GM23338 (cell line): Measurements from ENCODE around the gene LMO7. TPM values are rescaled to one million over a fixed set of nuclear protein-coding genes. Genes with fewer than 3 reads are reported as not detected.
"Not testable (repeated sequence)": the region's sequence is repeated elsewhere in the genome, so short reads cannot be mapped to it uniquely, and the experiment has no call there.

Source experiments
- ATAC-seq: fragments of 200-7000 bp; cut with Tn5 transposase; 3 replicates; pipeline ENCODE4 v1.9.1; 2020
- DNase-seq: peaks from one replicate; pipeline ENCODE4 v3.0.0-alpha.2; 2015; ENCODE audit warnings: low spot score
- H2AFZ ChIP-seq: fragments of 200-600 bp; sonication (generic); 2 replicates; pipeline ENCODE4 v1.8.0; 2016; ENCODE audit warnings: antibody characterized with exemption, mild to moderate bottlenecking, moderate library complexity
- H3F3A ChIP-seq: fragments of 200-600 bp; sonication (generic); replicated peaks from 2 replicates; pipeline ENCODE4 v1.8.0; 2017; ENCODE audit warnings: antibody characterized with exemption, mixed run types, low read depth
- H3K27ac ChIP-seq: fragments of 200-600 bp; sonication (generic); 2 replicates; pipeline ENCODE4 v1.6.1; 2016; ENCODE audit warnings: low read depth
- H3K27me3 ChIP-seq: fragments of 200-600 bp; sonication (generic); 2 replicates; pipeline ENCODE4 v1.8.0; 2016; ENCODE audit warnings: mild to moderate bottlenecking, mixed run types, moderate library complexity; ENCODE audit not compliant: insufficient read depth
- H3K36me3 ChIP-seq: fragments of 200-600 bp; sonication (generic); 2 replicates; pipeline ENCODE4 v1.8.0; 2016; ENCODE audit warnings: mild to moderate bottlenecking; ENCODE audit not compliant: insufficient read depth
- H3K4me1 ChIP-seq: fragments of 200-600 bp; sonication (generic); 2 replicates; pipeline ENCODE4 v1.8.0; 2016; ENCODE audit warnings: mild to moderate bottlenecking, moderate library complexity; ENCODE audit not compliant: insufficient read depth
- H3K4me2 ChIP-seq: fragments of 200-600 bp; sonication (generic); 2 replicates; pipeline ENCODE4 v1.7.1; 2017; ENCODE audit warnings: mixed run types
- H3K4me3 ChIP-seq: fragments of 200-600 bp; sonication (generic); 2 replicates; pipeline ENCODE4 v1.6.1; 2016; ENCODE audit warnings: mixed run types
- H3K79me2 ChIP-seq: fragments of 200-600 bp; sonication (generic); replicated peaks from 2 replicates; pipeline ENCODE4 v1.8.0; 2017; ENCODE audit warnings: mild to moderate bottlenecking; ENCODE audit not compliant: insufficient read depth
- H3K9me2 ChIP-seq: fragments of 200-600 bp; sonication (generic); 2 replicates; pipeline ENCODE4 v1.8.0; 2017; ENCODE audit not compliant: insufficient read depth
- H4K20me1 ChIP-seq: fragments of 200-600 bp; sonication (generic); replicated peaks from 2 replicates; pipeline ENCODE4 v1.8.0; 2017; ENCODE audit warnings: mild to moderate bottlenecking; ENCODE audit not compliant: insufficient read depth
- H3K27ac Mint-ChIP-seq: 2 replicates; pipeline ENCODE4 v1.8.0; 2020; ENCODE audit warnings: inconsistent platforms, mild to moderate bottlenecking, moderate library complexity, mixed read lengths
- H3K27me3 Mint-ChIP-seq: 3 replicates; pipeline ENCODE4 v1.8.0; 2022; ENCODE audit warnings: low read depth, mild to moderate bottlenecking, moderate library complexity, mixed read lengths, inconsistent platforms; ENCODE audit not compliant: insufficient read depth, poor library complexity
- H3K36me3 Mint-ChIP-seq: 3 replicates; pipeline ENCODE4 v1.8.0; 2021; ENCODE audit warnings: low read depth, mild to moderate bottlenecking, inconsistent platforms, moderate library complexity, mixed read lengths
- H3K4me1 Mint-ChIP-seq: 3 replicates; pipeline ENCODE4 v1.8.0; 2020; ENCODE audit warnings: mild to moderate bottlenecking, inconsistent platforms, mixed read lengths
- H3K4me3 Mint-ChIP-seq: 3 replicates; pipeline ENCODE4 v1.8.0; 2021; ENCODE audit warnings: moderate library complexity, mild to moderate bottlenecking, inconsistent platforms, mixed read lengths
- H3K9me3 Mint-ChIP-seq: 3 replicates; pipeline ENCODE4 v1.8.0; 2020; ENCODE audit warnings: moderate library complexity, mild to moderate bottlenecking, inconsistent platforms, mixed read lengths
- CREB1 ChIP-seq: fragments of 250-450 bp; sonication (Bioruptor Pico); IDR thresholded peaks from 2 replicates; pipeline ENCODE4 v1.5.0; 2020; ENCODE audit warnings: low read depth, mild to moderate bottlenecking, moderate library complexity
- EZH2 ChIP-seq: fragments of 200-600 bp; sonication (generic); IDR thresholded peaks from one replicate; pipeline ENCODE4 v1.8.0; 2017; ENCODE audit warnings: antibody characterized with exemption, mild to moderate bottlenecking, low read depth; ENCODE audit not compliant: unreplicated experiment
- EZH2phosphoT487 ChIP-seq: fragments of 200-600 bp; sonication (generic); IDR thresholded peaks from one replicate; pipeline ENCODE4 v1.8.1; 2018; ENCODE audit warnings: antibody characterized with exemption; ENCODE audit not compliant: unreplicated experiment
- JUNB ChIP-seq: IDR thresholded peaks from one replicate; pipeline ENCODE4 v1.6.1; 2016; ENCODE audit warnings: antibody characterized with exemption; ENCODE audit not compliant: unreplicated experiment
- NANOG ChIP-seq: IDR thresholded peaks from 2 replicates; pipeline ENCODE4 v1.6.1; 2016; ENCODE audit warnings: antibody characterized with exemption, borderline replicate concordance
- POLR2AphosphoS5 ChIP-seq: IDR thresholded peaks from 2 replicates; pipeline ENCODE4 v1.6.1; 2016; ENCODE audit warnings: antibody characterized with exemption, low read depth
- STAT1 ChIP-seq: IDR thresholded peaks from one replicate; pipeline ENCODE4 v1.6.1; 2016; ENCODE audit warnings: antibody characterized with exemption; ENCODE audit not compliant: unreplicated experiment
- ZNF114 ChIP-seq: fragments of 250-450 bp; sonication (Bioruptor Pico); IDR thresholded peaks from 2 replicates; pipeline ENCODE4 v1.5.0; 2020; ENCODE audit warnings: mild to moderate bottlenecking, moderate library complexity
- ZNF331 ChIP-seq: fragments of 250-450 bp; sonication (Bioruptor Pico); IDR thresholded peaks from 2 replicates; pipeline ENCODE4 v1.5.0; 2020; ENCODE audit warnings: low read depth, mild to moderate bottlenecking, moderate library complexity
- polyA plus RNA-seq: library from polyadenylated mRNA; unstranded; fragments of >200 nt; fragmentation: Nextera tagmentation; extraction: Ambion mirVana; gene quantifications from 2 replicates; pipeline ENCODE4 v1.2.1, GENCODE V29; 2016
- total RNA-seq: library from RNA; depleted of rRNA; stranded (reverse); fragments of >200 nt; shearing (Covaris generic); gene quantifications from 2 replicates; pipeline ENCODE4 v1.2.3, GENCODE V29; 2014
- TF ChIP-seq, protein P1 (sequence below): IDR thresholded peaks from one replicate; pipeline ENCODE4 v1.6.1; 2018; ENCODE audit warnings: antibody characterized with exemption; ENCODE audit not compliant: unreplicated experiment
- TF ChIP-seq, protein P2 (sequence below): IDR thresholded peaks from 2 replicates; pipeline ENCODE4 v1.6.1; 2016; ENCODE audit warnings: antibody characterized with exemption

LMO7 gene
- total and polyA plus RNA-seq, 2 experiments from 2014 or later: 22.3 to 26.9 TPM

DNA sequence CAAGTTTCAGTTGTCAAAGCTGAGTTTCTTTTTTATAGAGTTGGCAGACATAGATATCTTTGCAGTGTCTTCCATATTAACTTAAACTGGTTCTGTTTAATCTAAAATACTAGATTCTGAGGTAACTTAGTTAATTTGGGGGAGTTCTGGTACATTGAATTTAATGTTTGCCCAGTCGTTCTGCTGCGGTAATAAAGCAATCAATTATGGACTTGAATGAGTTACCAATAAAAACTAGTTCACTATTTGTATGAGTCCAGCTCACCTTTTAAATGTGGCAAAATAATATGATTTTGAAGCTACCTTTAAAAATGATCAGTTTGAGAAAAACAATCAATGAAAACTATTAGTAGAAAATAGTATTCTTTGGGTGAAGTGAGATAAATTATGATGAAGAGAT, 90.2 kb downstream of the LMO7 start:
- H2AFZ ChIP-seq: no peak overlapping the region
- no peak overlapping the region for H3K4me2 ChIP-seq
- no peaks in the 10 kb centered on the region for H3K4me1 ChIP-seq
- Mint-ChIP-seq H3K27ac (no peak overlapping the region), H3K36me3 (peaks cover 7% of the 10 kb centered on the region; the same call in 2 of the 3 replicates), H3K9me3 (peaks cover 4% of the 10 kb centered on the region), H3K4me1 (no peaks in the 10 kb centered on the region), H3K4me3 (no peak overlapping the region), H3K27me3 (no peaks in the 10 kb centered on the region)
- no peaks in the 10 kb centered on the region for H3K36me3 ChIP-seq
- H3K79me2 ChIP-seq: no peaks in the 10 kb centered on the region
- ATAC-seq (no peak), DNase-seq (no peak)
- TF ChIP-seq STAT1: no peak
- TF ChIP-seq POLR2AphosphoS5: no peak
- TF ChIP-seq, protein P1, sequence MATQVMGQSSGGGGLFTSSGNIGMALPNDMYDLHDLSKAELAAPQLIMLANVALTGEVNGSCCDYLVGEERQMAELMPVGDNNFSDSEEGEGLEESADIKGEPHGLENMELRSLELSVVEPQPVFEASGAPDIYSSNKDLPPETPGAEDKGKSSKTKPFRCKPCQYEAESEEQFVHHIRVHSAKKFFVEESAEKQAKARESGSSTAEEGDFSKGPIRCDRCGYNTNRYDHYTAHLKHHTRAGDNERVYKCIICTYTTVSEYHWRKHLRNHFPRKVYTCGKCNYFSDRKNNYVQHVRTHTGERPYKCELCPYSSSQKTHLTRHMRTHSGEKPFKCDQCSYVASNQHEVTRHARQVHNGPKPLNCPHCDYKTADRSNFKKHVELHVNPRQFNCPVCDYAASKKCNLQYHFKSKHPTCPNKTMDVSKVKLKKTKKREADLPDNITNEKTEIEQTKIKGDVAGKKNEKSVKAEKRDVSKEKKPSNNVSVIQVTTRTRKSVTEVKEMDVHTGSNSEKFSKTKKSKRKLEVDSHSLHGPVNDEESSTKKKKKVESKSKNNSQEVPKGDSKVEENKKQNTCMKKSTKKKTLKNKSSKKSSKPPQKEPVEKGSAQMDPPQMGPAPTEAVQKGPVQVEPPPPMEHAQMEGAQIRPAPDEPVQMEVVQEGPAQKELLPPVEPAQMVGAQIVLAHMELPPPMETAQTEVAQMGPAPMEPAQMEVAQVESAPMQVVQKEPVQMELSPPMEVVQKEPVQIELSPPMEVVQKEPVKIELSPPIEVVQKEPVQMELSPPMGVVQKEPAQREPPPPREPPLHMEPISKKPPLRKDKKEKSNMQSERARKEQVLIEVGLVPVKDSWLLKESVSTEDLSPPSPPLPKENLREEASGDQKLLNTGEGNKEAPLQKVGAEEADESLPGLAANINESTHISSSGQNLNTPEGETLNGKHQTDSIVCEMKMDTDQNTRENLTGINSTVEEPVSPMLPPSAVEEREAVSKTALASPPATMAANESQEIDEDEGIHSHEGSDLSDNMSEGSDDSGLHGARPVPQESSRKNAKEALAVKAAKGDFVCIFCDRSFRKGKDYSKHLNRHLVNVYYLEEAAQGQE: no peak
- no peak for TF ChIP-seq ZNF114 (CRISPR knock-in tag)
- TF ChIP-seq EZH2: no peak
- no peak for TF ChIP-seq ZNF331 (CRISPR knock-in tag)
- TF ChIP-seq NANOG: no peak
- no peaks in the 10 kb centered on the region for H4K20me1 ChIP-seq
- H3K27ac ChIP-seq: no peak overlapping the region
- no peaks in the 10 kb centered on the region for H3K9me2 ChIP-seq
- no peaks in the 10 kb centered on the region for H3K27me3 ChIP-seq
- H3K4me3 ChIP-seq: no peak overlapping the region
- H3F3A ChIP-seq: no peaks in the 10 kb centered on the region

DNA sequence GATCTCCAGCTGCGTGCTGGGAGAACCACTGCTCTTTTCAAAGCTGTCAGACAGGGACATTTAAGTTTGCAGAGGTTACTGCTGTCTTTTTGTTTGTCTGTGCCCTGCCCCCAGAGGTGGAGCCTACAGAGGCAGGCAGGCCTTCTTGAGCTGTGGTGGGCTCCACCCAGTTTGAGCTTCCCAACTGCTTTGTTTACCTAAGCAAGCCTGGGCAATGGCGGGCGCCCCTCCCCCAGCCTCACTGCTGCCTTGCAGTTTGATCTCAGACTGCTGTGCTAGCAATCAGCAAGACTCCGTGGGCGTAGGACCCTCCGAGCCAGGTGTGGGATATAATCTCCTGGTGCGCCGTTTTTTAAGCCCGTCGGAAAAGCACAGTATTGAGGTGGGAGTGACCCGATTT, 97.0 kb downstream of the LMO7 start:
- Mint-ChIP-seq H3K9me3 (peaks cover 42% of the 10 kb centered on the region), H3K36me3 (peaks cover 42% of the 10 kb centered on the region)
- H3K9me2 ChIP-seq, H3K36me3 ChIP-seq, H3F3A ChIP-seq, H2AFZ ChIP-seq, H3K4me3 Mint-ChIP-seq, H4K20me1 ChIP-seq, DNase-seq, H3K27ac ChIP-seq, H3K79me2 ChIP-seq, H3K4me1 Mint-ChIP-seq, H3K27me3 Mint-ChIP-seq, H3K4me2 ChIP-seq, H3K27me3 ChIP-seq, H3K4me3 ChIP-seq, H3K4me1 ChIP-seq, ATAC-seq, H3K27ac Mint-ChIP-seq: not testable (repeated sequence)

DNA sequence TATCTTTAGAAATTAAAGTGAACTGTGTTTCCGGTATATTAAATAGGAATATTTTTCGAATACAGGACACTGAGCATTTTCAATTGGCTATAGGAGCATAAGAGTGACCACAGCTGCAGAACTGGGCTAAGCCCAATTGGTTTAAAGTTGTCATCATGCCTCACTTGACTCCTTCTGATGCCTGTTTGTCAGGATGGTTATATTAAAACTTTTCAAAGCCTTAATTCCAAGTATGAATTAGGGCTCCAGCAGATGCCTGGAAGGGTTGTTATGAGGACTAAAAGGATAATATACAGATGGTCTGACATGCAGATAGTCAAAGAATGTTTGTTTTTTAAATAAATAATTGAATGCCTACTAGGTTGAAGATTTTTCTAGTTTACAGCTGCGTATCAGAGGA, 100.0 kb downstream of the LMO7 start:
- Mint-ChIP-seq H3K4me1 (no peaks in the 10 kb centered on the region), H3K4me3 (no peak overlapping the region), H3K27me3 (peaks cover 5% of the 10 kb centered on the region), H3K27ac (no peak overlapping the region), H3K36me3 (peaks cover 38% of the 10 kb centered on the region), H3K9me3 (peaks cover 39% of the 10 kb centered on the region)
- H3K4me1 ChIP-seq: no peaks in the 10 kb centered on the region
- H3K4me2 ChIP-seq: no peak overlapping the region
- H2AFZ ChIP-seq: no peak overlapping the region
- H4K20me1 ChIP-seq: no peaks in the 10 kb centered on the region
- no peaks in the 10 kb centered on the region for H3K79me2 ChIP-seq
- H3K4me3 ChIP-seq: no peak overlapping the region
- no peaks in the 10 kb centered on the region for H3F3A ChIP-seq
- H3K27me3 ChIP-seq: no peaks in the 10 kb centered on the region
- no peak for DNase-seq
- H3K27ac ChIP-seq: no peak overlapping the region
- ATAC-seq: no peak
- H3K9me2 ChIP-seq: no peaks in the 10 kb centered on the region
- peaks cover 8% of the 10 kb centered on the region for H3K36me3 ChIP-seq
- TF ChIP-seq JUNB: no peak
- no peak for TF ChIP-seq CREB1 (CRISPR knock-in tag)
- no peak for TF ChIP-seq EZH2phosphoT487
- TF ChIP-seq, protein P2, sequence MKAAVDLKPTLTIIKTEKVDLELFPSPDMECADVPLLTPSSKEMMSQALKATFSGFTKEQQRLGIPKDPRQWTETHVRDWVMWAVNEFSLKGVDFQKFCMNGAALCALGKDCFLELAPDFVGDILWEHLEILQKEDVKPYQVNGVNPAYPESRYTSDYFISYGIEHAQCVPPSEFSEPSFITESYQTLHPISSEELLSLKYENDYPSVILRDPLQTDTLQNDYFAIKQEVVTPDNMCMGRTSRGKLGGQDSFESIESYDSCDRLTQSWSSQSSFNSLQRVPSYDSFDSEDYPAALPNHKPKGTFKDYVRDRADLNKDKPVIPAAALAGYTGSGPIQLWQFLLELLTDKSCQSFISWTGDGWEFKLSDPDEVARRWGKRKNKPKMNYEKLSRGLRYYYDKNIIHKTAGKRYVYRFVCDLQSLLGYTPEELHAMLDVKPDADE: no peak
- TF ChIP-seq EZH2: no peak
- no peak for TF ChIP-seq POLR2AphosphoS5
- TF ChIP-seq STAT1: no peak
- TF ChIP-seq ZNF331 (CRISPR knock-in tag): no peak
- TF ChIP-seq ZNF114 (CRISPR knock-in tag): no peak
